ENCODE results near the gene TMEM245.
"Not testable (repeated sequence)": the region's sequence is repeated elsewhere in the genome, so short reads cannot be mapped to it uniquely, and the experiment has no call there.

The TMEM245 gene

GRCh38 chr9:109133533-109133932 is 13.8 kb upstream of the TMEM245 start:
- no peaks in the 10 kb centered on the region for H3K27me3 ChIP-seq (ENCODE audit: insufficient read depth, low read length)
- H4K20me1 ChIP-seq (ENCODE audit: insufficient read depth, low read length): no peaks in the 10 kb centered on the region
- no peaks in the 10 kb centered on the region for H3K9me3 ChIP-seq (ENCODE audit: low read length)
- TF ChIP-seq, protein P1, sequence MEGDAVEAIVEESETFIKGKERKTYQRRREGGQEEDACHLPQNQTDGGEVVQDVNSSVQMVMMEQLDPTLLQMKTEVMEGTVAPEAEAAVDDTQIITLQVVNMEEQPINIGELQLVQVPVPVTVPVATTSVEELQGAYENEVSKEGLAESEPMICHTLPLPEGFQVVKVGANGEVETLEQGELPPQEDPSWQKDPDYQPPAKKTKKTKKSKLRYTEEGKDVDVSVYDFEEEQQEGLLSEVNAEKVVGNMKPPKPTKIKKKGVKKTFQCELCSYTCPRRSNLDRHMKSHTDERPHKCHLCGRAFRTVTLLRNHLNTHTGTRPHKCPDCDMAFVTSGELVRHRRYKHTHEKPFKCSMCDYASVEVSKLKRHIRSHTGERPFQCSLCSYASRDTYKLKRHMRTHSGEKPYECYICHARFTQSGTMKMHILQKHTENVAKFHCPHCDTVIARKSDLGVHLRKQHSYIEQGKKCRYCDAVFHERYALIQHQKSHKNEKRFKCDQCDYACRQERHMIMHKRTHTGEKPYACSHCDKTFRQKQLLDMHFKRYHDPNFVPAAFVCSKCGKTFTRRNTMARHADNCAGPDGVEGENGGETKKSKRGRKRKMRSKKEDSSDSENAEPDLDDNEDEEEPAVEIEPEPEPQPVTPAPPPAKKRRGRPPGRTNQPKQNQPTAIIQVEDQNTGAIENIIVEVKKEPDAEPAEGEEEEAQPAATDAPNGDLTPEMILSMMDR (IDR thresholded peaks at IDR 0.05; ENCODE audit: low read length): no peak
- TF ChIP-seq EZH2 (IDR thresholded peaks at IDR 0.05; ENCODE audit: borderline replicate concordance, low read length): no peak
- no peak overlapping the region for H3K4me2 ChIP-seq (ENCODE audit: low read length)
- no peak overlapping the region for H3K9ac ChIP-seq (ENCODE audit: low read length)
- no peaks in the 10 kb centered on the region for H3F3A ChIP-seq (ENCODE audit: insufficient read depth, low read length)
- no peaks in the 10 kb centered on the region for H3K79me2 ChIP-seq (ENCODE audit: insufficient read depth, low read length)
- no peak overlapping the region for H3K27ac ChIP-seq (ENCODE audit: low read depth, low read length, poor library complexity, severe bottlenecking)
- no peaks in the 10 kb centered on the region for H3K4me1 ChIP-seq (ENCODE audit: insufficient read depth, low read length, severe bottlenecking)
- no peaks in the 10 kb centered on the region for H3K9me2 ChIP-seq (ENCODE audit: low read depth, low read length)
- no peak overlapping the region for H2AFZ ChIP-seq (ENCODE audit: low read length)
- H3K36me3 ChIP-seq (ENCODE audit: insufficient read depth, low read length): no peaks in the 10 kb centered on the region
- no peak overlapping the region for H3K4me3 ChIP-seq (ENCODE audit: low read depth, low read length, poor library complexity, severe bottlenecking)

- H4K20me1 ChIP-seq (ENCODE audit: insufficient read depth, low read length): no peaks in the 10 kb centered on the region
- no peak overlapping the region for H2AFZ ChIP-seq (ENCODE audit: low read length)
- no peaks in the 10 kb centered on the region for H3K9me2 ChIP-seq (ENCODE audit: low read depth, low read length)
- no peaks in the 10 kb centered on the region for H3F3A ChIP-seq (ENCODE audit: insufficient read depth, low read length)
- H3K27me3 ChIP-seq (ENCODE audit: insufficient read depth, low read length): no peaks in the 10 kb centered on the region
- no peaks in the 10 kb centered on the region for H3K79me2 ChIP-seq (ENCODE audit: insufficient read depth, low read length)
- no peaks in the 10 kb centered on the region for H3K9me3 ChIP-seq (ENCODE audit: low read length)
- H3K4me3 ChIP-seq (ENCODE audit: low read depth, low read length, poor library complexity, severe bottlenecking): no peak overlapping the region
- TF ChIP-seq, protein P1 (IDR thresholded peaks at IDR 0.05; ENCODE audit: low read length): no peak; the same call in 1 of the 2 replicates
- no peak for TF ChIP-seq EZH2 (IDR thresholded peaks at IDR 0.05; ENCODE audit: borderline replicate concordance, low read length)
- H3K4me1 ChIP-seq (ENCODE audit: insufficient read depth, low read length, severe bottlenecking): no peaks in the 10 kb centered on the region
- no peak overlapping the region for H3K9ac ChIP-seq (ENCODE audit: low read length)
- H3K36me3 ChIP-seq (ENCODE audit: insufficient read depth, low read length): no peaks in the 10 kb centered on the region
- no peak overlapping the region for H3K4me2 ChIP-seq (ENCODE audit: low read length)
- H3K27ac ChIP-seq (ENCODE audit: low read depth, low read length, poor library complexity, severe bottlenecking): no peak overlapping the region
Measured at GRCh38 chr9:109132567-109133021, 12.8 kb upstream of the TMEM245 start.

DNA sequence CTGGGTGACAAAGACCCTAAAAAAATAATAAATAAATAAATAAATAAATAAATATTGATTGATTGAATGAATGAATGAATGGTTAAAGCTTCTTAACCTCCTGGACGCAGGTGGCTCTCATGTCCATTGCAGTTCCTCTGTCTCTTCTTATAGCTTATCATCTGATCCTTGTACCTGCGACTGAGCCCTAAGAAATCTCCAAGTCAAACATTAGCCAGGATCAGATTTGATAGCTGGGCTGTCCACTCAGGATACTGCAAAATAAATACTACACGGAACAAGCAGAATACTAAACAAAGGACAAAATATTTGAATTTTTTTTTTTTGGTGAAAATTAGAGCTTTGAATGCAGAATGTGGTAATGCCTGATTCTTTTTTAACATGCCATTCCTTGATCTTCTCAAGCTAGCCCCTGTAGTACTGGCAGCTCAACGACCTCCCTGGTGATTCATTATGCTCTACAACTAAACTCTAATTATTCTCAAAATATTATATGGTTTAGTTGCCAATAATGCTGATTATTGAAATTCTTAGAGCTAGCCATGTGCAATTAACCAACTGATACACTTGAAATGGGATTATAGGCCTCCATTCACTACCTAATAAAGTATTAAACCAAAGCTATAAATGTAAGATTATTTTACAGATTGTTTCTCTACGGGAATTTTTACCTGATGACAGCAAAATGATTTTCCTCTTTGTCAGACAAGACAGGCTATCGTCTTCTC is 9.9 kb upstream of the TMEM245 start:
- no peaks in the 10 kb centered on the region for H3K27me3 ChIP-seq (ENCODE audit: insufficient read depth, low read length)
- H3K9ac ChIP-seq (ENCODE audit: low read length): no peak overlapping the region
- no peak overlapping the region for H3K4me3 ChIP-seq (ENCODE audit: low read depth, low read length, poor library complexity, severe bottlenecking)
- no peaks in the 10 kb centered on the region for H3K9me2 ChIP-seq (ENCODE audit: low read depth, low read length)
- H3K79me2 ChIP-seq (ENCODE audit: insufficient read depth, low read length): no peaks in the 10 kb centered on the region
- no peaks in the 10 kb centered on the region for H3K36me3 ChIP-seq (ENCODE audit: insufficient read depth, low read length)
- H3K4me2 ChIP-seq (ENCODE audit: low read length): no peak overlapping the region
- H3F3A ChIP-seq (ENCODE audit: insufficient read depth, low read length): no peaks in the 10 kb centered on the region
- H2AFZ ChIP-seq (ENCODE audit: low read length): no peak overlapping the region
- TF ChIP-seq EZH2 (IDR thresholded peaks at IDR 0.05; ENCODE audit: borderline replicate concordance, low read length): no peak
- TF ChIP-seq, protein P1 (IDR thresholded peaks at IDR 0.05; ENCODE audit: low read length): no peak
- H3K27ac ChIP-seq (ENCODE audit: low read depth, low read length, poor library complexity, severe bottlenecking): no peak overlapping the region
- no peaks in the 10 kb centered on the region for H3K9me3 ChIP-seq (ENCODE audit: low read length)
- no peaks in the 10 kb centered on the region for H4K20me1 ChIP-seq (ENCODE audit: insufficient read depth, low read length)
- H3K4me1 ChIP-seq (ENCODE audit: insufficient read depth, low read length, severe bottlenecking): no peaks in the 10 kb centered on the region

GRCh38 chr9:109126671-109127070 is 6.9 kb upstream of the TMEM245 start:
- H3K27ac ChIP-seq (ENCODE audit: low read depth, low read length, poor library complexity, severe bottlenecking); H3K9me2 ChIP-seq (ENCODE audit: low read depth, low read length); H4K20me1 ChIP-seq (ENCODE audit: insufficient read depth, low read length); H3K79me2 ChIP-seq (ENCODE audit: insufficient read depth, low read length); H3K4me1 ChIP-seq (ENCODE audit: insufficient read depth, low read length, severe bottlenecking); H3K36me3 ChIP-seq (ENCODE audit: insufficient read depth, low read length); H3K9me3 ChIP-seq (ENCODE audit: low read length); H3K27me3 ChIP-seq (ENCODE audit: insufficient read depth, low read length); H2AFZ ChIP-seq (ENCODE audit: low read length); H3F3A ChIP-seq (ENCODE audit: insufficient read depth, low read length); H3K9ac ChIP-seq (ENCODE audit: low read length); H3K4me3 ChIP-seq (ENCODE audit: low read depth, low read length, poor library complexity, severe bottlenecking); H3K4me2 ChIP-seq (ENCODE audit: low read length): not testable (repeated sequence)

Measured in OCI-LY1 (cell line).